Right ventricle myocardium inferior (tissue), 1 donor: Measurements from ENCODE around the gene ALDH4A1. TPM values are rescaled to one million over a fixed set of nuclear protein-coding genes. Genes with fewer than 3 reads are reported as not detected.
A peak's percentile ranks its signal among the peaks of the same experiment; 100 is the strongest.

Experiments used
- ATAC-seq: fragments of 200-7000 bp; cut with Tn5 transposase; one replicate; pipeline ENCODE4 v1.9.1; 2020; ENCODE audit warnings: mild to moderate bottlenecking, moderate library complexity
- DNase-seq: peaks from one replicate; pipeline ENCODE4 v3.0.0; 2021; ENCODE audit errors: missing footprints
- intact Hi-C: fragments of 100-400 bp; cut with DNase I; formaldehyde crosslinking; loops from one replicate; pipeline ENCODE4 v1.11.0; 2022
- long read RNA-seq: library from polyadenylated mRNA; unstranded; transcript quantifications from one replicate; pipeline ENCODE4 v2.0.0, GENCODE V29; 2021
- total RNA-seq: library from RNA; stranded (reverse); fragmentation: NEBNext Ultra II Directional; extraction: Animal tissue kit (Norgen Biotek cat#: 25700); gene quantifications from one replicate; pipeline ENCODE4 v1.2.1, GENCODE V29; 2021
- donor health status: DM: no; HTN: yes; CAD: no; lungs with severe emphysema.

The ALDH4A1 gene, protein sequence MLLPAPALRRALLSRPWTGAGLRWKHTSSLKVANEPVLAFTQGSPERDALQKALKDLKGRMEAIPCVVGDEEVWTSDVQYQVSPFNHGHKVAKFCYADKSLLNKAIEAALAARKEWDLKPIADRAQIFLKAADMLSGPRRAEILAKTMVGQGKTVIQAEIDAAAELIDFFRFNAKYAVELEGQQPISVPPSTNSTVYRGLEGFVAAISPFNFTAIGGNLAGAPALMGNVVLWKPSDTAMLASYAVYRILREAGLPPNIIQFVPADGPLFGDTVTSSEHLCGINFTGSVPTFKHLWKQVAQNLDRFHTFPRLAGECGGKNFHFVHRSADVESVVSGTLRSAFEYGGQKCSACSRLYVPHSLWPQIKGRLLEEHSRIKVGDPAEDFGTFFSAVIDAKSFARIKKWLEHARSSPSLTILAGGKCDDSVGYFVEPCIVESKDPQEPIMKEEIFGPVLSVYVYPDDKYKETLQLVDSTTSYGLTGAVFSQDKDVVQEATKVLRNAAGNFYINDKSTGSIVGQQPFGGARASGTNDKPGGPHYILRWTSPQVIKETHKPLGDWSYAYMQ
- total RNA-seq, result 31.2 TPM
- long read RNA-seq, transcript ALDH4A1-202 (15 exons, 3,363 nt), result major isoform, 13 of 68 reads
- long read RNA-seq, partial matches to known transcripts, result 42 of 68 reads
- long read RNA-seq, other reads (novel, unspliced or antisense), result 11 of 68 reads

DNA sequence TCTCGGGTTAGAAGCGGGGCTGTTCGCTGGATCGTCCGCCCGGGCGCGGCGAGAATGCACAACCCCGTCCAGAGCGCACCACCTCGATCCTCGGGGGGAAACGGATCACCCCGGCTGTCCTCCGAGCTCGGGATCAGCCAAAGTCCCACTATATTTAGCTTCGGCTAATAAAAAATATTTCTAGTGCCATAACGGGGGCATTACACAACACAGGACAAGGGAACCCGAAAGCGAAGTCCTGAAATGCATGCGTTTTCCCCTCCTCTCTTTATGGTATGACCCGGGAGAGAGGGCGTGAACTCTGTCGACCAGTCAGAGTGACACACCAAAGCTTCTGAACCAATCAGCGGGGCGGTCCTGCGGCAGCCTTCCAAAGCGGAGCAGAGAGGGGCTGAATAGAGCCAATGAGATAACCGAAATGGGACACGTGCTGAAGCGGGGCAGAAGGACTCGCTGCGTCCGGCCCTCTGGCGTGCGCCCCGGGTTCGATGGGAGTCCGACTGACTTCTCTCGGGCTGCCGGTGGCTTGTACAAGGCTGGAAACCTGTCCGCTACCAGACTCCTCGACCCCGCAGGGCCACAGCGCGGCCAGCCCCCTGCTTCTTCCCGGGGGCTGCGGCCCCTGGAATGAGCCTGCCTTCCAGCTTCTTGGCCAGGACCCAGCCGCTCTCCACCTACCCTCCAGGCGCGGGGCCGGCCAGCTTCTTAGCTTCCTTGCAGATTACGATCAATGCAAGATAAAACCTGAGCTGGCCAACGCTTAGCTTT is at the start of gene ALDH4A1:
ALDH4A1 (minus strand) TSS at position 33 of the 768 bp plus-strand sequence; CDS start at position 1, 32 bp downstream.
- DNase-seq, result peak; percentile 98
- ATAC-seq, result peak; percentile 98
- intact Hi-C loops, result no loop called here

DNA sequence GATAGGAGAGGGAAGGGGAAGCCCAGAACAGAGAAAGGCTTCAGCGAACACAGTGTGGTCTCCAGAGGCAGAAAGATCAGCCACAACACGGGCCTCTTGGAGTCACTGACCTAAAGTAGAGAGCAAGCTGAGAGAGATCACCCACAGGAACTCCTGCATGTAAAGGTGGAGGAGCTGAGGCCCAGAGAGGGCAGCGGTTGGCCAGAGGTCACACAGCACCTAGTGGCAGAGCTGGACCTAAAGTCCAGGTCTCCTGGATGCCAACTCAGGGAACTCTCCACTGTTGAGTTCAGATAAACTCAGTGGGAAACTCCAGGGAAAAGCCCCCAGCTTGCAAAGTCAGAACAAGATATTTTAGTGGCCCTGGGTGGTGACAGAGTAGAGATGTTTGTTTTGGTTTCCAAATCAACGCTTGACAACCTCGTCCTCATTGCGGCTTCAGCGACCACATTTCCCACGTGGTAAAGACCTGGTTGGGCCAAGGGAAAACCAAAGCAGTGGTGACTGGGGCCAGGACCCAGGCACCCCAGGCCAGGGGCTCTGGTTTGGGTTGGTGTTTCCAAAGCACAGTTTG is 49.5 kb upstream of the ALDH4A1 start:
- DNase-seq (no peak), ATAC-seq (no peak)
- intact Hi-C loops, result loop anchor here (2.0 kb wide), 1 partner anchor 29 kb away; no protein-coding TSS in a partner anchor

DNA sequence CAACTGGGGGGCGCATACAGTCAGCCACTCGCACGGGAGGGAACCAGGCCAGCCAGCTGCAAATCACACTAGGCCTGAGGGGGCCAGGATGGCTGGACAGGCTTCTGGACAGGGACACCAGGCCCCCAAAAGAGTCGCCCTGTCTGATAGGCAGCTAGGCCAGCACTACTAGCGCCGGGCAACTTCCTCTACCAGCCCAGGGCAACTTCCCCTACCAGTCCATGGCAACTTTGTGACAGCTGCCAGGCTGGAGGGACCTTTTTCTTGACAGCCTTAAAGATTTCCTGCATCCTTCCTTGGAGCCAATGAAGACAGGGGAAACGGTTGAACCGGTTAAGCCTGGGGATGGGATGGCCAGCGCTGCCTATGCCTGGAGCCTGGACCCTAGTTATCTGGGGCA is 49.1 kb upstream of the ALDH4A1 start:
- peak; percentile 78 for DNase-seq
- intact Hi-C loops, result loop anchor here (2.0 kb wide), 1 partner anchor 29 kb away; no protein-coding TSS in a partner anchor
- no peak for ATAC-seq

DNA sequence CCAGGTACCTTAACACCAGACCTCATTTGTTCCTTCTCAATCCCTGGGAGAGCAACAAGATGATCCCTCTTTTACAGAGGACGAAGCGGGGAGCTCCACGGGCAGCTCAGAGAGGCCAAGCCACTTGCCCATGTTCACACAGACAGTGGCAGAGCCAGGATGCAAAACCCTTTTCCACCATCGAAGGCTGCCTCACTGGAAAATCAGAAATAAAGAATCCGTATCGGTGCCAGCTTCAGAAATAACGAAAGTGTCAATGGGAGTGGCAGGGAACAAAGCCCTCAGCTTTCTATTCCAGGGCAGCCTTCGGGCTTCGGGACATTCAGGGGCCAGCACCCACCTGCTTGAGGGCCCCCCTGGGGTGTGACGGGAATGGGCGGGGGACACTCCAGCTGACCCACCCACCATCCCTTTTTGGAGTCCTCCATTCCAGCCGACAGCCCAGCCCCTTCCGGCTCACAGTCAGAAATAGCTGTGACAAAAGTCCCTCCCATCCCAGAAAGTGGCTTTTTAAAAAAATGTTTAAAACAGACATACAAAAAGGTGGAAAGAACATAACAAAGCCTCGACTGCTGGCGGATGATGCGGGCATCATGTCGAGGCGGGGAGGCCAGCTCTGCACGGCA is 48.2 kb upstream of the ALDH4A1 start:
- DNase-seq, result no peak
- ATAC-seq, result peak; percentile 48
- intact Hi-C loops, result loop anchor here (2.0 kb wide), 1 partner anchor 28 kb away; no protein-coding TSS in a partner anchor

DNA sequence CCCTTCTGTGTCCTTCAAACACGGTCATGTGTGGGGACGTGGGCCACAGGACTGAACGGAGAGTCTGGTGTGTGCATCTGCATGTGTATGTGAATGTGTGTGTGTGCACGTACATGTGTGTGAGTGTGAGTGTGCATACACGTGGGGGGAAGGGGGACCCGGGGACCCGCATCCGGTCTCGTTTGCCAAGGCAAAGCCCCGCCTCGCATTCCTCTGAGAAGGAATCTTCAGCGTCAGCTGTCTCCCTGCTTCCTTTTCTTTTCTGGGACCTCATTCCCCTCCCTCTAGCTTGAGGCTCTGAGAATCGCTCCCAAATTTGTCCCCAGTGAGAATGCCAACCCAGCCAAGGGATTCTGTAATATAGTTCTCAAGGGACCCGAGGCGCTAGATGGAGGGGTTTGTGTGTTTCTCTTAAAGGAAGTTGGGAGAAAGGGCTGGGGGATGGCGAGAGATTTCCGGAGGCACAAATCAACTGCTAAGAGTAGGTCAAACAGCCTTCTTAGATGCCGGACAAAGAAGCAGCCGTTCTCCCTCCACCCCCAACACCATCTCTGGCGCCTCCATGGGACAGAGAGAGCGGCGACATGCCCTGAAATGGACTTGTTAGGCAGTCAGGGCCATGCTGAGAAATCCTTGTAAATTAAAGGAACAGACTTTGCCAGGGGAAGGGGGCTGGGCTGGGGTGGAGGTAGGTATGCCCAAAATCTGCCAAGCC is 47.5 kb upstream of the ALDH4A1 start:
- no peak for DNase-seq
- peak; percentile 42 for ATAC-seq
- intact Hi-C loops, result loop anchor here (2.0 kb wide), 1 partner anchor 27 kb away; no protein-coding TSS in a partner anchor

DNA sequence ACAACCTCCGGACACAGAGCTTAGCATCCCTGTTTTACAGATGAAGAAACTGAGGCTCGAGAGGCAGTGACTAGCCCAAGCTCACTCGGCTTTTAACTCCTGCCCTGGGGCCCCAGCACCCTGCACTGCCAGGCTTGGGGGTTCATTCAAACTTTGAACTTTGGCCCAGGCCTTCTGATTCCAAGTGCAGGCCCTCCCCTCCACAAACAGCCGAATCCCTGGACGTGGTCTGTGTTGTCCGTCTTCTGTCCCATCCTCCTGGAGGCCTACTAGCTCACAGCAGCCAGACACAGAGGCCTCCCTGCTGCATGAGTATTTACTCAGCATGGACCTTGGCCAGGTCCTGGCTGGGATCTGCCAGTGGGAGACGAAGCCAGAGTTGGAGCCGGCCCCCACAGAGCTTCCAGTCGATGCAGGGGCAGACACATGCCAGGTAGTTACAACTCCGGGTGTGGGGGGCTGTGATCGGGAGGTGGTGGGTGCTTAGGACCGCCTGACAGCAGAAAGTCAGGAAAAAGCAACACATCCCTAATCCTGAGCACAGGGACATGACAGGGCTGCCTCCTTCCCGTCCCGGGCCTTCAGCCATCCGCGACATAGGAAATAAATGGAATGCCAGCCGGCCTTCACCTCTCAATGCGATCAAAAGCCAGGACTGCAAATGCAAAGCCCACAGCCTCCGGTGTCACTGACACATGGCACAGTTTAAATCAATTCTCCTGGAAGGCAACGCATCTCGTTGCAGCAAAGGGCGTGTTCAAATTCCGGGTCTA is 46.7 kb upstream of the ALDH4A1 start:
- peak; percentile 49 for ATAC-seq
- no peak for DNase-seq
- intact Hi-C loops, result no loop called here

DNA sequence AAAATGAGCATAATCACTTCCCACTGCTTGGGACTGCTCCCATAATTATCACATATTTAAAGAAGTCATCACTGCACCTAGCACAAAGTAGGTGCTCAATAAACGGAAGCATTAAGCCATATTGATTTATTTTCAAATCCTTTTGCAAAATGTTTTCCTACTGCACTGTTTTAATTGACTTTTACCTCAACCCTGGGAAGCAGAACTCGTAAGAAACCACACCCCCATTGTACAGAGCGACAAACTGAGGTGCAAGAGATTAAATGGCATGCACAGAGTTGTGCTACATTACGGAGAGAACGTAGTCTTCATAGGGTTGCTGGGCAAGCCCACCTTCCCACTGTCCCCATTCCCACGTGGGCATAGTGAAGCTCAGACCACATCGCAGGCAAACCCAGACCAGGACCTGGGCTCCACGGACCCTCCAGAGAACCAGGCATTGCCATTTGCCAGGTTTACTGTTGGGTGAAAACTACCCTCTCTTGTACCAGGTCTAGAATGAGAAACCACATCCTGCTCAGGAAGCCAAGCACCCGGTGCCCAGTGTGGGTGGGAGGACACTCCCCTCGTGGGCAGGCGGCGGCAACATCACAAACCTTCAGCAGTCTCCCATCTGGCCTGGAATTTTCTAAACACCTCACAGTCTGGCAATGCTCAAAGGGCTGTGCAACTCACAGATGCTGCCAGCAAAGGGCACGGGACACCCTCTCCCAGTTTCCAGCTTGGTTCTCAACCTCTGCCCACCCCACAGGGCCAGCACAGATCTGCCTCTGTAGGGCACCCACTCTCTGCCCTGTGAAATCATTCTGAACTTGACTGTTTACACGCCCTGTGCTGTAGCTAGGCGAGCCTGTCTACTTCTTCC is 45.9 kb upstream of the ALDH4A1 start:
- DNase-seq (no peak), ATAC-seq (no peak)
- intact Hi-C loops, result no loop called here

DNA sequence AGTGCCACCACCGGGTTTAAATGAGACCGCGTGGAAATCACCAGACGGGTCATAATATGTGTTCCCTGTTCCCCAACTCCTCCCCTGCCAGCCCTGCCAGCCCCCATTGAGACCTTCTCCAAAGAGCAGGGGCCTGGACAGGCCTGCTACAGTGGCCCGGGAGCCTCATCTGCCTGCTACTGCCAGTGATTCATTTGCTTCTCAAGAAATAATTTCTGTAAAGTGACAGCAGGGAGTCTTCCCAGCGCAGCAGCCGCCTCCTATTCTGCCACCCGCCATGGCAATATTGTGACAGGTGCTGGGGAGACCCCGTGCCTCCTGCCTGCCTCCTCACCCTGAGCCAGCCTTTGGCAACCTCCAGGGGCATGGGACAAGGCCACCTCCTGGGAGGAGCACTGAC is 45.2 kb upstream of the ALDH4A1 start:
- intact Hi-C loops, result no loop called here
- DNase-seq (no peak), ATAC-seq (no peak)

DNA sequence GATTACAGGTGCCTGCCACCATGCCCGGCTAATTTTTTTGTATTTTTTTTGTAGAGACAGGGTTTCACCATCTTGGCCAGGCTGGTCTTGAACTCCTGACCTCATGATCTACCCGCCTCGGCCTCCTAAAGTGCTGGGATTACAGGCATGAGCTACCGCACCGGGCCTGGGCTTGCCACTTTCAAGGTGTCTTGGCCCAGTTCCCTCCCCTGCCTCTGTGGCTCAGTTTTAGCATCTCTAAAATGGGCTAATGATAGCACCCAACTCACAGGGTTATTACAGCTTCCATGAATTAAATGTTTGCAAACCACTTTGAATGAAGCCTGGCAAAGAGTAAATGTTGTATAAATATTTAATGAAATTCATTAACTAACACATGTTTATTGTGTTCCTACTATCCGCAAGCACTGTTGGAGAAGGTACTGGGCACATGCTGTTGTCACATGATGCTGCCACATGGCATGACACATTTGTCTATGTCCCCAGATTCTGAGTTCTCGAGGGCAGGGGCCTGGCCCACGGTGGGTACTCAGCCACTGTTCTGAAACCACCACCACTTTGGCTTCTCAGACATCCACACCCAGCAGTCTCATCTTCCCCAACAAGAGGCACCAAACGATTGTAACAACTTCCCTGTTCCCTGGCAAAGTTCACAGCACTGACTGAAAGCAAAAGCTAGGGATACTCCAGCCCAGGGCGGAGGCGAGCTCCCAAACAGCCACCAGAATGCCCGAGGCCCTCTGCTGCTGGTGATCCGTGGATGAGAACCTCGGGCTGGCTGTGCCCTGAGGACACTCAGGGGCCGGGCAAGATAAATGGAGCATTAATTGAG is 44.4 kb upstream of the ALDH4A1 start:
- ATAC-seq, result no peak
- DNase-seq, result no peak
- intact Hi-C loops, result no loop called here

DNA sequence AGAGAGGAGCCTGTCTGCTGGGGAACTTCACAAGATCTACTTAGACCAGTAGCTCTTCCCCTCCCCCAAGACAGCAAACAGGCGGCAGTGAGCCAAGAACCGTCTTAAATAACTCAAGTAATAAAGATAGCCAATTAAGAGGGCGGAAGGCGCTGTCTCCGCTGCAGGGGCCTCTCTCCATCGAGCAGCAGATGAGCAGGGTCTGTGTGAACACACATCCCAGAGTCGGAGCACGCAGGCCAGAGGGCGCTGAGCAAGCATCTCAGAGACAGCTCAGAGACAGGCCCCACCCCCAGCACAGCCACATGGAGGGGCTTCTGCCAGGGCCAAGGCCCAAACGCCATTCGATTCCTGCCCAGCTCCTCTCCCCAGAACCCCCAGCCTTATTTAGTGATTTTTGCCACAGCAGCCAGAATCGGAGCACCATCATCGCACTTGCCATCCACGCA is 43.1 kb upstream of the ALDH4A1 start:
- ATAC-seq (no peak), DNase-seq (no peak)
- intact Hi-C loops, result loop anchor here (2.0 kb wide), 1 partner anchor 19 kb away; no protein-coding TSS in a partner anchor

DNA sequence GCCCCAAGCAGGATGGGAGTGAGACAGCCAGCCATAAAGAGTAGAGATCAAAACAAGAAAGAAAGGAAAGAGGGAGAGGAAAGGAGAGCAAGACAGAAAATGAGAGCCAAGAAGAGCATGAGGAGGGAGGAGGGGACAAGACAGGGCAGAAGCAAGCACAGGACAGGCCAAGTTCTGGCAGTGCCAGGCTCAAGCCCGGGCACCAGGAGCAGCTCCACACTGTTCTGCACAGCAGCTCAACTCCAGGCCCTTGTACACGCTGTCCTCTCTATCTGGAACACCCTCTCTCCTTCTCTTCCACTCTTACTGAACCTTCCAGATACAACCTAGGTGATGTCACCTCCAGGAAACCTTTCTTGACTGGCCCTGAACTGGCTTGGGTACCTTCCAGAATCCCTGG is 42.5 kb upstream of the ALDH4A1 start:
- ATAC-seq, result no peak
- no peak for DNase-seq
- intact Hi-C loops, result loop anchor here (2.0 kb wide), 1 partner anchor 18 kb away; no protein-coding TSS in a partner anchor

DNA sequence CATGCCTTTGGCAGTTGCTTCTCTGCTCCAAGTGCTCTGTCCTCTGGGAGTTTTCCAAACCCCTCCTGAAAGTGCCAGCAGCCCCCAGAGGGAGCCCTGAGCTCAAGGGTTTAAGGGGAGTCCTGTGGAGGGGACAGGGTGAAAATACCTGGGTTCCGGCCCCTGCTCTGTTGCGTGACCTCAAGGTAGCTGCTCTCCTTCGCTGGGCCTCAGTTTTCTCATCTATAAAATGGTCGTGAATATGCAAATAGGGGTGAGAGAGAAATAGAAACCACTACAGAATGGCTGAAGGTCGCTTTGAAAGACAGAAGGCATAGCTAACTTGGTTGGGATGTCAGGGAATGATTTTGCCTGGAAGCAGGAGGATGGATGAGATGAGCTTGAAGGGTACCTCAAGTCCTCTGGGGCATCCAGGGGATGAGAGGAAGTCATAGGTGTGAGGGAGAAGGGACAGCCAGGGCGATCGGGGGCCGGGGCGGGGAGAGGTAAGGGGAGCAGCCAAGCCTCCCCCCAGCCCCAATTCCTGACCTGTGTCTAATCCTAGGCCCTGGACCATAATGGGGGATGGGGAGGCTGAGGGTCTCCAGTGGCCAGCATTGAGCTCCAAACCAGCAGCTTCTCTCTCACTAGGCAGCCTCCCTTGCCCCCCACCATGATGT is 41.7 kb upstream of the ALDH4A1 start:
- intact Hi-C loops, result loop anchor here (2.0 kb wide), 1 partner anchor 17 kb away; no protein-coding TSS in a partner anchor
- ATAC-seq (no peak), DNase-seq (no peak)

DNA sequence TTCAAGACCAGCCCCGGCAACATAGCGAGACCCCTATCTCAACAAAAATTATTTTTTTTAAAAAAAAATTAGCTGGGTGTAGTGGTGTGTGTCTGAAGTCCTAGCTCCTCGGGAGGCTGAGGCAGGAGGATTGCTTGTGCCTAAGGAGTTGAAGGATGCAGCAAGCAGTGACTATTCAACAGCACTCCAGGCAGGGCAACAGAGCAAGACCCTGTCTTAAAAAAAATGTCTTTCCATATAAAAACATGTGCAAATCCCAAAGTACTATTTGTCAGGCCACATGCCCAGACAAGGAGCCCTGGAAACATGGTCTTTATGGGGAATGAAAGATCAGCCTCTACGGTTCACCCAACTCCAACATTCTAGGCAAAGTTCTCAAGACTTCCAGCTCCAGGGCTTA is 40.8 kb upstream of the ALDH4A1 start:
- ATAC-seq, result no peak
- intact Hi-C loops, result no loop called here
- no peak for DNase-seq

DNA sequence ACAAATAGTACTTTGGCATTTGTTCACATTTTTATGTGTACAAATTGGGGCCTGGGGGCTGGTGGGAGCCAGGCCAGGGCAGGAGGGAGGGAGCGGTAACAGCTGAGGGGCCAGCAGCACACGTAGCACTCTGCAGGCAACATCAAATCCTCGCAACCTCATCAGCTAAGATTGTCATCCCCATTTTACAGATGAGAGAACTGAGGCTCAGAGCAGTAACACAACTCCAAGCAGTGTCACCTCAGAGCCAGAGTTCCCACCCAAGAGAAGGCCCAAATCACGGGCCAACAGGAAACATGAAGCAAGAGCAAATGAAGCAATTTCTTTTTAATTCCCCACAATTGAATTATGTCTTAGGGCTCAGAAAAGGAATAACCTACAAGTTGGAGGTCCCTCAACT is 40.0 kb upstream of the ALDH4A1 start:
- peak; percentile 16 for DNase-seq
- intact Hi-C loops, result no loop called here
- no peak for ATAC-seq
